Body of pancreas (tissue), 4 donors: Measurements from ENCODE around the gene LCK. TPM values are rescaled to one million over a fixed set of nuclear protein-coding genes. Genes with fewer than 3 reads are reported as not detected.

Source experiments
- ATAC-seq: fragments of 150-250 bp; one replicate; pipeline ENCODE4 v1.9.1; 2016
- DNase-seq, 4 donors: peaks; one replicate each; pipeline ENCODE4 v3.0.0-alpha.2; 2019
- H3K27ac ChIP-seq, 4 donors: fragments of 200-600 bp; sonication (generic); 1 replicate in 3 of 4; 2 replicates in 1 of 4; pipeline versions ENCODE4 v1.5.1 to v1.6.1; 2016 to 2019; ENCODE audit warnings: mild to moderate bottlenecking in 1 of 4, mixed read lengths in 1 of 4, moderate library complexity in 1 of 4
- H3K27me3 ChIP-seq, 2 donors: fragments of 200-600 bp; sonication (generic); one replicate each; pipeline ENCODE4 v1.6.0; 2016; ENCODE audit warnings: mild to moderate bottlenecking in 1 of 2
- H3K36me3 ChIP-seq, 2 donors: fragments of 200-600 bp; sonication (generic); replicated peaks in 1 of 2; 2 replicates each; pipeline ENCODE4 v1.5.1; 2016; ENCODE audit warnings: low read depth in 2 of 2; ENCODE audit not compliant: insufficient read depth in 1 of 2
- H3K4me1 ChIP-seq: fragments of 200-600 bp; sonication (generic); one replicate; pipeline ENCODE4 v1.6.0; 2016
- H3K4me3 ChIP-seq, 2 donors: fragments of 200-600 bp; sonication (generic); 1 replicate in 1 of 2; 2 replicates in 1 of 2; pipeline ENCODE4 v1.5.1; 2016 to 2019
- H3K9me3 ChIP-seq, 3 donors: fragments of 200-600 bp; sonication (generic); 1 replicate in 2 of 3; 2 replicates in 1 of 3; pipeline ENCODE4 v1.5.1; 2016
- CTCF ChIP-seq, 7 experiments: fragments of 450-650 bp in 4 of 7; fragments of 200-600 bp in 3 of 7; sonication (generic) in 3 of 7; IDR thresholded peaks; one replicate each; pipeline ENCODE4 v1.5.1; 2016 to 2019; ENCODE audit warnings: antibody characterized with exemption in 7 of 7
- POLR2A ChIP-seq, 3 donors: fragments of 450-650 bp; IDR thresholded peaks; one replicate each; pipeline ENCODE4 v1.6.1; 2016; ENCODE audit warnings: antibody characterized with exemption in 3 of 3, mild to moderate bottlenecking in 2 of 3
- WGBS, 2 donors: methylation state at CpG; one replicate each; pipeline ENCODE4 v1.1.5; 2017; 5-methylcytosine and 5-hydroxymethylcytosine counted together
- intact Hi-C: fragments of 100-400 bp; cut with DNase I; formaldehyde crosslinking; loops from one replicate; pipeline ENCODE4 v1.15.1; 2023
- total RNA-seq, 2 donors: library from RNA; depleted of rRNA; stranded (reverse); fragments of >200 nt; gene quantifications; one replicate each; pipeline ENCODE4 v1.1.0, GENCODE V29; 2016

LCK gene
- total RNA-seq, 2 donors from 2014 or later = 1.6 TPM; not detected in 1

- no peaks in the 10 kb centered on the region for H3K27me3 ChIP-seq
- DNase-seq (no peak), ATAC-seq (no peak)
- intact Hi-C loops = no loop called here
- no peak overlapping the region for H3K4me3 ChIP-seq
- peaks cover 8% of the 10 kb centered on the region for H3K4me1 ChIP-seq
- no peaks in the 10 kb centered on the region for H3K9me3 ChIP-seq
- 91 to 93% methylated on average over 11 of the region's 11 CpGs for WGBS, 2 donors
- no peak overlapping the region for H3K27ac ChIP-seq
- no peak for TF ChIP-seq CTCF (IDR thresholded peaks at IDR 0.05)
- TF ChIP-seq POLR2A (IDR thresholded peaks at IDR 0.05) = no peak
- peaks cover 5 to 28% of the 10 kb centered on the region in 2 donors for H3K36me3 ChIP-seq
Observed at GRCh38 chr1:32327204-32327603, 76.1 kb downstream of the LCK start.

GRCh38 chr1:32329931-32330466 is 78.9 kb downstream of the LCK start:
- H3K27ac ChIP-seq = no peak overlapping the region
- no peaks in the 10 kb centered on the region for H3K27me3 ChIP-seq
- peaks cover 12% of the 10 kb centered on the region for H3K4me1 ChIP-seq
- intact Hi-C loops = no loop called here
- no peak overlapping the region for H3K4me3 ChIP-seq
- H3K9me3 ChIP-seq = no peaks in the 10 kb centered on the region
- DNase-seq = no peak
- ATAC-seq = no peak
- no peak for TF ChIP-seq POLR2A (IDR thresholded peaks at IDR 0.05)
- TF ChIP-seq CTCF (IDR thresholded peaks at IDR 0.05) = no peak
- WGBS, 2 donors = 95 to 97% methylated on average over 4 of the region's 4 CpGs
- peaks cover 5 to 28% of the 10 kb centered on the region in 2 donors for H3K36me3 ChIP-seq

GRCh38 chr1:32330558-32331151 is 79.6 kb downstream of the LCK start:
- Histone ChIP-seq H3K27ac (no peak overlapping the region), H3K9me3 (no peaks in the 10 kb centered on the region), H3K4me1 (peaks cover 14% of the 10 kb centered on the region), H3K27me3 (no peaks in the 10 kb centered on the region), H3K4me3 (no peak overlapping the region), H3K36me3 (peaks cover 5 to 28% of the 10 kb centered on the region in 2 donors)
- ATAC-seq = no peak
- WGBS, 2 donors = 92 to 93% methylated on average over 12 of the region's 12 CpGs
- TF ChIP-seq POLR2A (IDR thresholded peaks at IDR 0.05) (no peak), CTCF (IDR thresholded peaks at IDR 0.05) (no peak)
- no peak for DNase-seq
- intact Hi-C loops = no loop called here

- intact Hi-C loops = no loop called here
- no peak overlapping the region for H3K27ac ChIP-seq
- no peak overlapping the region for H3K4me3 ChIP-seq
- H3K4me1 ChIP-seq = peaks cover 14% of the 10 kb centered on the region
- no peaks in the 10 kb centered on the region for H3K9me3 ChIP-seq
- no peak for TF ChIP-seq CTCF (IDR thresholded peaks at IDR 0.05)
- TF ChIP-seq POLR2A (IDR thresholded peaks at IDR 0.05) = no peak
- ATAC-seq (no peak), DNase-seq (no peak)
- peaks cover 5 to 28% of the 10 kb centered on the region in 2 donors for H3K36me3 ChIP-seq
- 86 to 91% methylated on average over 10 to 12 of the region's 12 CpGs for WGBS, 2 donors
- no peaks in the 10 kb centered on the region for H3K27me3 ChIP-seq
Observed at GRCh38 chr1:32331549-32331948, 80.5 kb downstream of the LCK start.
